COLO668 (cell line): Measurements from ENCODE around the gene PAQR9.

Source experiments
- DNase-seq: peaks from one replicate; lab custom pipeline; 2025; ENCODE audit not compliant: unreplicated experiment; lab: John Stamatoyannopoulos, UW

PAQR9 gene

DNA sequence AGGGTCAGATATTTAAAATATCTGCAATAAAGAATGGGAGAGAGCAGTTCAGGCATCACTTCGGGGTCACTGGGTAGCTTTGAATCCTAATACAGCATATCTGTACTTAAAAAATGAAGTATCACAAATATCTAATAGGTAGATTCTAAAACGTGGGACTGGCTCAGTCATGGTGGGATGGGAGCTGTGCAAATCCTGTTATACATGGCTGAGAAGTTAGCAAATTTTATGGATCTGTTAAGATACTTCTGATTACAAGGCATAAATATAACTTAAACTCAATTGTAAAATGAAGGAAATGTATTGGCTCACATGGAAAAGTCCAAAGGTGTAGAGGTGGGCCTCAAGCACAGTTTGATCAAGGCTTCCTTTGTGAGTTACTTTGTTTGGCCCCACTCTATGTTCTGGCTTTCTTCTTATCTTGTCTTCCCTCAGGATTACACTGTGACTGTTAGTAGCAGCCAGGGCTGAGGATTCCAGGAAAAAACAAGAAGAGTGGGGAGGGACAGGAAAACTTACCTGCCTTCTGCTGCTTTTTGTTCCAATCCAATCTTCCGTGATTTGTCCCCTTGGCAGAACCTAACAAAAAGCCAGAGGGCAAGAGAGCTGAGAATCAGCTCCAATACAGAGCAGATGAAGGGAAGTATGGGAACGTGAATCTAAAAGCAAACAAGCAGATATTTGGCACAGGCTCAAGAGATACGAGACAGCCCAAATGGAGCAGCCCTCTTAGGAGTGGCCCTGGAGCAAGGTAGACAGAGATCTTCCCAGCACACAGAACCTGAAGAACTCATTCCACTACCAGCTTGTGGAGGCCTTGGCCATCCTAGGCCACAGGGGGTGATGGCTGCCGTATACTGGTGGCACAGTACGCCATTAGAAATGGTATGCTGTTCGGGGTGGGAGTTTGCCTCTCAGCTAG lies 10.9 kb downstream of the PAQR9 start:
- no peak for DNase-seq

DNA sequence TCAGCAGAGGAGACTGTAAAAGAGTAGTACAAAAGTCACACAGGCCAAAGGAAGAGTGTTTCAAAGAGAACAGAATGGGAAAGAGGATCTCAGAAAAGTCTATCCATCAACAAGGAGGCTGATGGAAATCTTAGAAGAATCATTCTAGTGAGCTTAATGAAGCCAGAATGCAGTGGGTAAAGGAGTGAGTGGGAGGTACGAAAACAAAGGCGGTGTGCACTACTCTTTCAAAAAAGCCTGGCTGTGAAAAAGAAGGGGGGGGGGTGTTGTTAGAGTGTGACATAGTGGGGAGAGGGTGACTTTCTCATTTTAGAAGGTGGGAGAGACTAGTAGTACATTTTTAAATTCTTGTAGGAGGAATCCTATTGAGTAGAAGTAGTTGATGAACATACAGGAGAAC lies 11.7 kb downstream of the PAQR9 start:
- no peak for DNase-seq

DNA sequence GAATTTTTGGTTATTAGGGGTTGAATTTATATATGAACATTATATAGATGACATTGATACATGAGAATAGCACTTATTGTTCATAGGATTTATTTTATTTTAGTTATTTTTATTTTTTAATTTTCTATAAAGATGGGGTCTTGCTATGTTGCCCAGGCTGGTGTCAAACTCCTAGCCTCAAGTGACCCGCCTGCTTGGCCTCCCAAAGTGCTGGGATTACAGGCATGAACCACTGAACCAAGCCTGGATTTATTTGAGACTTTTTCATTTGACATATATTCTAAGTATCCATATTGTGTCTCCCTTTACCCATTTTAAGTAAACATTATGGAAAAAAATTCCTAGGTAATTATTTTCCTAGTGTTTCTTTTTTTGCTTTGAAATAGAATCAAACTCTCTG lies 12.5 kb downstream of the PAQR9 start:
- DNase-seq, result no peak

DNA sequence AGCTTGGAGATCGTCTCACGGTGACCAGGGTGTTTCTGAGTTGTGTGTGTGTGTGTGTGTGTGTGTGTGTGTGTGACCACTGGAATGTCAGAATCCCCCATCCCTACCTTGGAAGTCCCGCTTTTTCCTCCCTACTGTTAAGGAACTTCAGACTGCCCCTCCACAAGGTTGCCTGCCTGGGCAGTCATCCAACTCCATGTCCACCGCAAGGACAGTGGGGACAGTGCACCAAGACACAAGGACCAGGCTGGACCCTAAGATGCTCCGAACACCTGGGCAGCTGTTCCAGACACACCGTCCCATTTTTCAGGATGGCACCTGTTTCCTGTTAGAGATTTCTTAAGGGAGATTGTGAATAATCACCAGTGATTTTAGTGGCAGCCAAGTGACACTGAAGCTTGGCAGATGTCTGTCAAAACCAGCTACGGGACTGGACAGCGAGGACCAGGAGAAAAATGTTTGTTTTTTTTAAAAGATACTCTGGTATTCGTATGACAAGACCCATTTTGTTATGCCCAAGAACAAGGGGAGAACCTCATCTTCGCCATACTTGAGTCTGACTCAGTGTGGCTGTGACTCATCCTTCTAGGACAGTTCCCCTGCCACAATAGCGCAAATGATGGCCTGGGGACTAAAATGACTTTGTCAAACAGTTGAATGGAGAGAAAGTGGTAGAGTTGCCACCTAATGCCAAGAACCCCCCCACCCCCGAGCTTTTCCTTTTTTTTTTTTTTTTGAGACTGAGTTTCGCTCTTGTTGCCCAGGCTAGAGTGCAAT lies 15.5 kb downstream of the PAQR9 start:
- DNase-seq, result no peak

DNA sequence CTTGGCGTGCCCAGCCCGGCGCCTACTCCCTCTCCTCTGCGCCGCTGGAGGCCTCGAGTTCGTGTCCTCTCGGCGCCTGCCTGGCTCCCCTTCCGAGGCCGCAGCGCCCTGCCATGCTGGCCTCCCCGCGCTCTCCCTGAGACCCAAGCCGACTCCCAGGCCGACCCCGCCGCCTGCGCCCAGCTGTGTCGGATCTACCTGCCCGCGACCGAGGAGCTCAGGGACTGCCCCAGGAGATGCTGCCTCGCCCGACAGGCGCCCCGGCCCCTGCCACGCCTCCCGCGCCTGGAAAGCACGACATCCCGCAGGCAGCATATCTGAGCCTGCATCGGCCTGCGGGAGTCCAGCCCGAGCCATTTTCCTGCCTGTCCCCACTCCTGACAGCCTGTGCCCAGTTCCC lies 16.1 kb downstream of the PAQR9 start:
- DNase-seq, result no peak

DNA sequence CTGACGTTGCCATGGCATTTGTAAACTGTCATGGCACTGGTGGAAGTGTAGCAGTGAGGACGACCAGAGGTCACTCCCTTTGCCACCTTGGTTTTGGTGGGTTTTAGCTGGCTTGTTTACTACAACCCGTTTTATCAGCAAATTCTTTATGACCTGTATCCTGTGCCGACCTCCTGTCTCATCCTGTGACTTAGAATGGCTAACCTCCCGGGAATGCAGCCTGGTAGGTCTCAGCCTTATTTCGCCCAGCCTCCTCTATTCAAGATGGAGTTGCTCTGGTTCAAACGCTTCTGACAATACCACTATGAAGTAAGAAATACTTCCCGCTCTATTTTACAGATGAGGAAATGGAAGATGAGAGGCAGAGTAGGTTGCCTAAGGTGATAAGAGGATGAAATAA lies 16.6 kb downstream of the PAQR9 start:
- no peak for DNase-seq

DNA sequence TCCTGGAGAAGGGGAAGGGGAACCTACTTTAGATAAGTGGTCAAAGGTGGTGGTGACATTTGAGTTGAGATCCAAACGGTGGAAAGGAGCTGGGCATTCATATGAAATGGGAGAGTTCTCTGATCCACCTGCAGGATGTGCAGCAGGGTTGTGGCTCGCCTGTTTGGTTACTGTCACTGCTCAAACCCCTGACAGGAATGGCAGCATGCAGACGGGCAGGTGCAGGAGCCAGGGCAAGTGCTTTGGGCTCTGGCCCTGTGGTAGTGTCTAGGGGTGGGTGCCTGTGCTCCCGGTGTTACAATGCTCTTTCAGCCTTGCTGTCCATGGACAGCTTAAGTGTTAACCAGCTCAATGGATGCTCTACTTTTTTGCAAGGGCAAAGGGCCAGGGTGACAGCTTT lies 18.5 kb downstream of the PAQR9 start:
- DNase-seq, result no peak

DNA sequence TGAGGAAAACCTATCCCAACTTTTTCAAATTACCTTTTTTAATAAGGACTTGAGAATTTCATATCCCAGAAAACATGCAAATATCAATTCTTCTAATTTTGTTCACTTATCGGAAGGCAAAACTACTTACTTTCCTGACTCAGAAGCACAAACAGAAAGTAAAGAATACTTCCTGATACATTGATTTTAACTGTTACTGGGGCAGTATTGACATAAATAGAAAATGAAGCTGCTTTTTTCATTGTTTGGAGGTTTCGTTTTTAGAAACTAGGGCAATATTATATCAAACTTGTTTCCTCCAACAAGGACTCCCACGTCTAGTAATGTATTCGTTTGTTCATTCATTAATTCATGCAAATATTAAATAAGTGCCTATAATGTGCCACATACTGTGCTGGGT lies 19.1 kb downstream of the PAQR9 start:
- no peak for DNase-seq

DNA sequence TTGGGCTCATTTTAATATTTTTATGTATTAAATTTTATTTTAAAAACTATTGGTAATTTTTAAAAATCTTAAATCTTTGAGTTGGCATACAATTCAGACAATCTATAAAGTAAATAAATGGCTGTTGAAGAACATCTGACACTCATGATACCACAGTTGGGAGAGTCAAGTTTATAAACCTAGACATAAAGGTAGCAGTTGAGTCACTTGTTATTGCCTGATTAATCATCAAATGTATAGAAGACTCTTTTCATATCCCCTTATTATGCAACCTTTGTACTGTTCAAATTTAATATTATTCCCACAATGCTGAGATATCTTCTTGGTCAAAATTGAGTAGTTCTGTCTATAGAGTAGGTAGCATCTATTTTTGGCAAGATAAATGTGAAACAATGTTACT lies 19.6 kb downstream of the PAQR9 start:
- no peak for DNase-seq

DNA sequence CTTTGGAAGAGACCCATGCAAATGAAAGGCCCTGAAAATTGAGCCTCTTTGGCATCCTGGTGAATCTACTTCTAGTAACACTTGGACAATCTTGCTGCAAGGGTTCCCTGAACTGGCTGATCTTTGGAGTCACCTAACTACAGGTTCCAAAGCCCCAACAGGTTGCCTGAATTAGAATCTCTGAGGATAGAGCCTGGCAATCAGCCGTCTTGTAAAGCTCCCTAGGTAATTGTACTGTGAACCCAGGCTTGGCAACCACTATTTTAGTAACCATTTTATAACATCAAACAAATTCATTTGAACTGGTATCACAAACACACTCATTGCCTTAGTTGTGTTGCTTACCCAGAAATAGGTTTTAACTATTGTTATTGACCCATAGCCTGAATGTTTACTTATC lies 20.1 kb downstream of the PAQR9 start:
- no peak for DNase-seq

DNA sequence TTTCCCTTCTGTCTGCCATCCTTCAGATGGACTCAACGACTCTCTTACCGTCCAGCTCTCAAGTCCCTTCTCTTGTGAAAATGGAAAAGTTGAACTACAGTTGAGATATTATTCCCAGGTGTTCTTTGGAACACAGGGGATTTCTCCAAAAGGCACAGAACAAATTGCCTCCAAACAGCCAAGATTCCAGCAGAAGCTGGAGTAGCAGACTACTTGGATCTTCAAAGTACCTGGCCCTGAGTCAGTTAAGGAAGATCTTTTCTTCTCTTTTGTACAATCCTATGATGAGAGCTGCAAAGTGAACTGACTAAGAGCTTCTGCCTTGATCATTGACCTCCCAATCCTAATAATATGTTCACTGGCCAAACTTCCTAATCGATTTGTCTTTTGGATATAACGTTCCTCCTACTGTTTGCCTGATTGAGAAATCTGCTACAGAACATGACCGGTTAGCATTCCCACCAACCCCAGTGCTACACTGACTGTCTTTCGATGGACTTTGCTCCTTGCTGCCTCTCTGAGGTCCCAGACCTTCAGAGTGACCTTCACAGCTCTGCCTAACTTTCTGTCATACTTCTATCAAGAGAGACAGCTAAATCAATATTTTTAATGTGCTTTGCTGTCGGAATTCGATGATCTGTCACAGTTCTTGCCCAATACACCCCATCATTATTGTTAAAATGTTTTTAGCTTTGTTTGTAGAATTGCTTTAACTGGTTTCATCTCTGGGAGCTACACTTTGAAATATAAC lies 21.9 kb downstream of the PAQR9 start:
- DNase-seq, result no peak

DNA sequence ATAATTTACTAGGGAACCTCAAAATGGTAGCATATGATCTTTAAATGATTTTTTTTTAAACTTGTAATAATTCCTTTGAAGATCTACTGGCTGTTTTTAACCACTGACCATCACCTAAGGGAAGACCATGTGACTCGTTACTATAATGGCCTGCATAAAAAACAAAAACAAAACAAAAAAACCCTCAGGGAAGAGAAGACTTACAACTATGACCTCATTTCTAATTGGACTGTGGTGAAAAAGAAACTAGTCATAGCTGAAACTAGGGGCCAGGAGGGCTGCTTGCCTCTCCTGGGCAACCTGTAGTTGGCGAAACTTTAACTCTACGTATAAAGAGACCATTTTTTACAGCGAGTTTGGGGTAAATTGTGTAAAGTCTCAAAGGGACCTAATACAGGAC lies 23.0 kb downstream of the PAQR9 start:
- no peak for DNase-seq

DNA sequence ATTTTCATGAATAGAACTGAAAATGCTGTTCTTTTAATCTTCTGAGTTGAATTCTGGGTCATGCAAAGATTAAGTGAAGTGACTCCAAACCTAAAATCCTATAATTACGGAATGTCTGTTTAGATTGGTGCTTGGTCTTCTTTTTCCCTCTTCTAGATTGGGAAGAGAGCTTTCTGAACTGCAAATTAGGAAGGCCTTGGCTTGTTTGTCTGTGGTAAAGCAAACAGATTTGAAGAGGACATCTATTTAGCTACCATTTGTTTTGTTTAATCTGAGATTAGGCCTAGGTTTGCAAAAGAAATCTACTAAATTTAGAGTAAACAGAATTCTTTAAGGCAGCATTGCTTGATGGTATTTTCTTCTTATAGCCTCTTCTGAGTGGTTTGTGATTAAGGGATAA lies 23.5 kb downstream of the PAQR9 start:
- no peak for DNase-seq

DNA sequence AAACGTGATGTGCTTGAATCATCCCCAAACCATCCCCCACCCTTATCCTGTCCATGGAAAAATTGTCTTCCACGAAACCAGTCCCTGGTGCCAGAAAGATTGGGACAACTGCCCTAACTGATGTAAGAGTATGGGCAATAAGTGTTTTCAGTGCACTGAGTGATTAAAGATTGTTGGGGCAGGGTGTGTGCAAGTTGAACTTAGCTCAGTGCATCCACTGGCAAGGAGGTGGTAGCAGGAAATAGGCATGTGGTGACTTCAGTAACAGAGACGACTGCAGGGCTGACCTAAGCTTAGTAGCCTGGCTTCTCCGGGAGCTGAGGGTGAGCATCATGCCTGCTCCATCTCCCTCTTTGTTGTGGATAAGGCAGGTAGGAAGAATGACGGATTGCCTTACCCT lies 27.5 kb downstream of the PAQR9 start:
- no peak for DNase-seq

DNA sequence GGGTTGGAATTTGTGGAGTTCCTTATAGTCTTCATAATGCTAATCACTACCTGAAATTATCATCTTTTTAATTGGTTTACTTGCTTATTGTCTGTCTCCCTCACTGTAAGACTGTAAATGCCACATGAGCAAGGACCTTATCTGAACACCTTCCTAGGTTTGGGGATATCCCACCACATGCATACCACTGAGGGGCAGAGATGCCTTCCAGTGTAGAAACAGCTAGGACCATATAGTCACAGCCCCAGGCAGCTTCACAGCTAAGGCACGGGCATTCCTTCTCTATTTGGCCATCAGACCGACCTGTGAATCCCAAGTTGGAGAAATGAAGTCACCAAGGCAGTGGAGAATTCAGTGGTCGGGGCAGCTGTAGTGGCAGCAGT lies 28.6 kb downstream of the PAQR9 start:
- DNase-seq, result no peak

DNA sequence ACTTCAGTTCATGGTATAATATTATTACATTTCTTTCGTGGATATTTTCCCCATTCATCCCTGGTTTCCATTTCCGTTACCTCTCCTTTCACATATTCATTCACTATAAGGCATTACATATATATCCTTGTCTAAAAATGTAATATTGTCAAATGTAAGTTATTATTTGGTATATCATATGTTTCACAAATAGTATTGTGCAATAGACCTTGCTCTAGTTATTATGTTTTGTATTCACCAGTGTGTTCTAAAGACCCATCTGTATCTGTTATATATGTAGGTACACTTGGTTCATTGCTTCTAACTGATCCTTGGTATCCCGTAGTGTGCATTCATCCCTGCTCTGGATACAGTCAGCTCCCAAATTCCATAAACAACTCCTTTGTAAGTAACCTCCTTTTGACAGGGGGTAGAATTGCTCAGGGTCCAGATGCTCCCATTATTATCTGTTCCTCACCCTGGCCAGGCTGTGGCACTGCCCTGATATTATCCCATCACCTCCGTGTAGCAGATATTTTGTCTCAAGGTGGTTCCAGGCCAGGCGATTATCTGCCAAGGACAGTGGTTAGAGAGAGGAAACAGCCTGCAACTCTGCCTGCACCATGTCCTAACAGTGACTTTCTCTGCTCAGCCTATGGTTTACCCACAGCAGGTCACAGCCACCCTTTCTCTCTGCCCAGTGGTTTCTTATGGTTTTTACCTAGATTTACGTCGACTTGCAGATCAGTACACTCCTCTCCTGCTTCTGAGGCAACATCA lies 29.2 kb downstream of the PAQR9 start:
- no peak for DNase-seq

DNA sequence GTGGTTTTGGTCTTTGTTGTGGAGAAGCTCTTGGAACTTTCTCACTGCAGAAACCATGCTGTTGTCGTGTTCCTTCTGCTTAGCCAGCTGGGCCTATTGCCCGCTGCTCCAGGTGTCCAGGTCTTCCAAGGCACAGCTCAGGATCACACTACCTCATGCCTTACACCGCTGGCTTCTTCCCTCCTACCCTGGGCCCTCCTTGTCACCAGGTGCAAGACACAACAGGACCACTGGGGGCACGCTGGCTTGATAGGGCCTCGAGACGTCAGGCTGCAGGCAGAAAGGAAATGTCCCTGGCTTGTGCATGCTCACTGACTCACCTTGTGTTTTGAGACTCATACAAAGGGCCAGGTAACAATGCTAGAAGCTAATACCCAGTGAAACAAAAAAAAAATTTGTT lies 32.3 kb downstream of the PAQR9 start:
- DNase-seq, result no peak

DNA sequence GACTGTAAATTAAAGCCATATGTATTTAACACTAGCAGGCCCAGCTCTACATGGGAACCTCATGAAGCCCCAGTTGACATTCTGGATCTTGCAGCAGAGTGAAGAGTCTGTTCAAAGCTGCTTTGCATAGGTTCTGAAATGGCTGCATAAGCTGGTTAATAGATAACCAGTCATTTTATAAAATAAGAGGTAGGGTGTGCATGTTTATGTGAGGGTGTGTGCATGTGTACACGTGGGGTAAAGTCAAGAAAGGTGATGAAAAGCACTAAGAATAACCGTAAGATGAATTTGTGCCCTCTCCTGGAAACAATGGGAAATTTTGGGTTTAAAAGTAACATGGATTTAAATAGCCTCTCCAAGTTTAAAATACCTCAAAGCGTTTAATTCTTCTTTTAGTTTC lies 33.0 kb downstream of the PAQR9 start:
- DNase-seq, result no peak

DNA sequence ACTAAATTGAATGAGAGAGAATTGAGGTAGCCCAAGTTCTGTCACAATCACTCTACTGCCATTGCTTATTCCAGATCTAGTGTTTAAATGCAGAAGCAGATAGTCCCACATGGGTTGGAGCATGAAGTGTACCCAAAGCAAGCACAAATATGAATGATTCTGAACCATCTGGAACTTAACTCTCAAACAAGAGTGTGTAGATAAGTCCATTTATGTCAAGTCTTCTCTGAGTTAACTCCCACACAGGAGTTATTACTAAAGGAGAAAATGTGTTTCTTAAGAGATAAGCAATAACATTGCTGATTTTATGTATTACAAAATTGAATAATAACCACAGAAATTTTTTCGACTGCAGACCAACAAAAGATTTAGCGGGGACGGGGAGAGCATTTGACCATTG lies 33.6 kb downstream of the PAQR9 start:
- no peak for DNase-seq

DNA sequence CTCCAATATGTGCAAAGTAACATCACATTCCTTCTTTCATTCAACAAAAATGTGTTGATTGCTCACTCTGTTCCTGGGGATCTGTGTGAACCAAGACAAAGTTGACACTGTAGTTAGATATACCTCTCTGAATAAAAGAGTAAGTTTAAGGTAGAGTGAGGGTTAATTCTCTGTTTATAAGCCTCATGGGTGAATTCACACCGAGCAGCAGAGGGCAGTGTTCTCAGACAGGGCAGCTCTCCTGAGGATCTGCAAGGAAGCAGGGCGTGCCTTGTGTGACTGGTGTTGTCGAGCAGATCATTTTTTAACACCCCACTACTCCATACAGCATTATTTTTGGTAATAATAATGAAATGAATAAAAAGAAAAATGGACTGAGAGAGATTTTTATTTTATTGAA lies 34.4 kb downstream of the PAQR9 start:
- peak; percentile 32 for DNase-seq

DNA sequence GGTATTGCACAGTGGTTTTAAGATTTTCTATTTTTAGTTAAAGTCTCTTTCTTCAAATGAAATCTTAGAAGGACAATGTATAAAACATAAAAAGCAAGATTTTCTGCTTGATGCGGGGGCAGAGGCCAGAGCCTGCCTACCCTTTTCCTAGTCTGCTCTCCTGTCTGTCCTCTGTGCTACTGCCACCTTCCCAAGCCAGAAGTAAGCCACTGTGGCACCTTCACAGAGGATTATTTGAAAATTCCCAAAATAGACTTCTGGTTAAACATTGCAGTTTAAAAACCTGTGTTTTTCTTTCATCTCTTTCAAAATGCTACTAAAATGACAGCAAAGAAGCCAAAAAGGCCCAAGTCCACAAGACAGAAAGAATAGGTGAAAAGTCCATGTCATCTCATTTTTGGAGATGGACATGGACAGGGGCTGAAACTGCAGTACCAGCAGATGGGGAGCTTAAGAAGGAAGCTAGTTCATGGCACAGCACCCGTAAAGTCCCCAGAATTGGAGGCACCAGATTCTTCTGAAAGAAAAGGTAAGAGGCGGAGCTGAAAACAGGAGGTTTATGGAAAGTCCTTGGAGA lies 37.0 kb downstream of the PAQR9 start:
- no peak for DNase-seq
